HG03097 (cell line): Measurements from ENCODE around the gene RPL3.
"Not testable (repeated sequence)": the region's sequence is repeated elsewhere in the genome, so short reads cannot be mapped to it uniquely, and the experiment has no call there.

Experiments used
- ATAC-seq: cut with Tn5 transposase; IDR thresholded peaks from one replicate; pipeline ENCODE4 v1.9.1; 2021; ENCODE audit not compliant: unreplicated experiment, low FRiP score

RPL3 gene

DNA sequence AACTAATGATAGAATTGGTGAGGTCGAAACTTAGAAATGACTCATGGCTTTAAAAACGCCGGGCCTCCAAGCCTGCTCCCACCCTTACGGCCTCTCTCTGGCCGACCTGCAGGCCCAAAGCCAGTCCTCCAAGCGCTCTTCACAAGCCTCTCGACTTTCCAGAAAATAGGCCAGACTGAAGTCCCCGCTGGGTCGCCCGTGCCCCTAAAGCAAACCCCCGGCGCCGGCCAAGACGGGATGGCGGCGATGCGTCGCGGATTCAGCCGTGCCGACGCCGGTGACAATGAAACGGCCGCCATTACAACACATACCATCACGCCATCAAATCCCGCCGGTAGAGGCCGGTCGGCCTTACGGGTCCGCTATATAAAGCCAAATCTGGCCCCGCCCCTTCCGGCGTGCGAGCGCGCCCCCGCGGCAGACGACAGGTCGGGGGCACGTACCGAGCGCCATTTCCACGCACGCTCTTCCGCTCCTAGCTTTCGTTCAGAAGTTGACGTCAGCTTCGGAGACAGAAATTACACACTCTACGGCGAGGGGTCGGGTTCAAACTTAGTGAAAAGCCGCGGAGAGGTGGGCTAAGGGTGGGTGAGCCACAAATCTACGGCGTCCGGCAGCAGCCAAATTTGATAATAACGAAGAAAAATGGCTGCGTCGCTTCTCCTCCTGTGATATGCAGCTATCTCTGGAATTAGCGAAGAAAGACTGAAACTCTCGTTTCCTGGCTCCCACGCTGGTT lies at the start of gene RPL3:
Gene RPL3, minus strand, starts transcription at position 340 of the 739 bp plus-strand sequence. Its CDS starts 26 bp downstream, at position 314.
- ATAC-seq: peak; percentile 83

GRCh38 chr22:39369186-39369585 lies 49.8 kb upstream of the RPL3 start:
- no peak for ATAC-seq

- ATAC-seq: no peak
Observed at GRCh38 chr22:39368461-39368911, 49.1 kb upstream of the RPL3 start.

DNA sequence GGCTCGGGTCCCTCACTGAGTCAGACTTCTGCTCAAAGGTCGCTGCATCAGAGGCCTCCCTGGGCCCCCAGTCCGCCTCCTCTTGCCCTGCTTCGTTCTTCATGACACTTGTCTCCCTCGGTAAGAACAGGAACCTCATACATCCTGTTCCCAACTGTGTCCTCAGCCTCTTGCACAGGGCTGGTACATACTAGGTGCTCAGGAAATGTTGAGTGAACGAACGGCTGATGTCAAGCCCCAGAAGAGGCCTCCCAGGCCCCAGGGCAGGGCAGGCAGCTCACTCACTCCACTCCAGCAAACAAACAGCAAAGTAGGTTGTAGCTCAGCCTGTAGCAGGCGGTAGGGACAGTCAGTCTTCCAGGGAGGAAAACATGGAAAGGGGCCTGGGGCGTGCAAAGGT lies 47.6 kb upstream of the RPL3 start:
- ATAC-seq: no peak

DNA sequence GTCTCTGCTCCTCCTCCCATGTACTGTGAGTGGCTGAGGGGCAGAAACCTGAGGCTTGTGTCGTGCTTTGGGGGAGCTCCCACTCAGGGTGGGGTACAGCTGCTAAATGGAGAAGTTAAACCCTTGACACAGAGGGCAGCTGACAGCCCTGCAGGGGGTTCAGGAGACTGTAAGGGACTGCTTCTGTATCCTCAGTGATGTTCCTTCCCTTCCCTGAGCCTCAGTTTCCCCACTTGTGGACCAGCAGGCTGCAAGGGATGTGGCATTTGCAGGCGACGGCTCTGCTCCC lies 46.0 kb upstream of the RPL3 start:
- ATAC-seq: no peak

GRCh38 chr22:39364714-39365491 lies 45.5 kb upstream of the RPL3 start:
- ATAC-seq: no peak

- no peak for ATAC-seq
Observed at GRCh38 chr22:39363751-39364515, 44.5 kb upstream of the RPL3 start.

DNA sequence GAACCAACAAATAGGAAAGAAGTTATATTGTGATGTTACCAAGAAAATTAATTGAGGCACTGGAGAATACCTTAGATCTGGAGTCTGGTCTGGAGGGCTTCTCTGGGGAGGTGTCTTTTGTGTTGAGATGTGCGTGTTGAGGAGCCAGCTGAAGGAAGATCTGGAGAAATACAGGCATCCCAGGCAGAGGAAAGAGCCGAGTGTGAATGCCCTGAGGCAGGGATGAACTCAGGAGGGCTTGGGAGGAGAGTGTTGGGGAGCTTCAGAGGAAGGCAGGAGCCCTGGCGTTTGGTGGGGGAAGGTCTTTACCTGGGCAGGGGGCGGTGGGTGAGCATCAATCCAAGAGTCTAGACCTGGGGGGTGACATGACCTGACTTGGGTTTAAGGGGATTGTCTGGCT lies 43.5 kb upstream of the RPL3 start:
- ATAC-seq: no peak

DNA sequence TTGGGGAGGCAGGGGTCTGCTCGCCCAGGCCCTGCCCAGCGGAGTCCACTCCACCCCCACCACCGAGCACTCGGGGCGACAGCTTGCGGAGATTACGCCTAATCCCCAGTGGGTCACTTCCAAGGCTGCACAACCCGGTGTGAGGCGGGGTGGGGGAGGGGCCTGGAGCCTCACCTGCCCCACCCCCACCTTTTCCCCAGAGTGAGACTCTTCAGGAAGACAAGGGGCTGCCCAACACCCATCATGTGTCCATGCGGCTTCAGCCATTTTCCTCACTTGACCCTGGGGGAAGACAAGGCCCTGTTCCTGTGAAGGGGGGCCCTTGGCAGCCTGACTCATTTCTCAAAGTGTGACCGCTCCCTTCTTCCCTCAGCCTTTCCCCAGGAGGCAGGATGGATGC lies 42.8 kb upstream of the RPL3 start:
- ATAC-seq: no peak

DNA sequence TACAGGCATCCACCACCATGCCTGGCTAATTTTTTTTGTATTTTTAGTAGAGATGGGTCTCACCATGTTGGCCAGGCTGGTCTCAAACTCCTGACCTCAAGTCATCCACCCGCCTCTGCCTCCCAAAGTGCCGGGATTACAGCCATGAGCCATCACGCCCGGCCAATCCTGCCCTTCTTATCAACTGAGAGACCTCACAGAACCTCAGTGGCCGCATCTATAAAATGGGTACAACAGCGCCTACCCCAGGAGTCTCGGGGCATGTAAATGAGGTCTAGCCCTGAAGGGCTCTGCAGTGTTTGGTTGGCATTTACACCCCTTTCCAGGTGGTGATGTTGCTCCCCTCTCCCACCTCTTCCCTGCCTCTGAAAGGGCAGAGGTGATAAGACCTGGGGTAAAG lies 42.1 kb upstream of the RPL3 start:
- no peak for ATAC-seq

GRCh38 chr22:39360674-39361413 lies 41.4 kb upstream of the RPL3 start:
- no peak for ATAC-seq

DNA sequence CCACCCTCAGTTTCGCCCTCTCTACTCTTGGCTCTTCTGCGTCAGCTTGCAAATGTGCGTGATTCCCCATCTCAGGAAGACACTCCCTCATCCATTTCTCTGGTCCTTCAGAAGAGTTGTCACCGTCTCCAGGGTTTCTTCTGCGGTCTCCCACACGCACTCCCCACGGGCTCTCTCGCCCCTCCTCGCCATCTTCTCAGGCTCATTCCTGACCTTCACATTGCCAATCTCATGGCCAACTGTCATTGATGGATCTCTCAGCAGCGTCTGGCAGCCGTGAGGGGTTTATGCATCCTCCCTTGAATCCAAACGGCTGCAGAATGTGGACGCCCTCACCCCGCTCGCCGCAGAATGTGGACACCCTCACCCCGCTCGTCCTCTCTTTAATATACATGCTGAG lies 40.8 kb upstream of the RPL3 start:
- ATAC-seq: no peak

DNA sequence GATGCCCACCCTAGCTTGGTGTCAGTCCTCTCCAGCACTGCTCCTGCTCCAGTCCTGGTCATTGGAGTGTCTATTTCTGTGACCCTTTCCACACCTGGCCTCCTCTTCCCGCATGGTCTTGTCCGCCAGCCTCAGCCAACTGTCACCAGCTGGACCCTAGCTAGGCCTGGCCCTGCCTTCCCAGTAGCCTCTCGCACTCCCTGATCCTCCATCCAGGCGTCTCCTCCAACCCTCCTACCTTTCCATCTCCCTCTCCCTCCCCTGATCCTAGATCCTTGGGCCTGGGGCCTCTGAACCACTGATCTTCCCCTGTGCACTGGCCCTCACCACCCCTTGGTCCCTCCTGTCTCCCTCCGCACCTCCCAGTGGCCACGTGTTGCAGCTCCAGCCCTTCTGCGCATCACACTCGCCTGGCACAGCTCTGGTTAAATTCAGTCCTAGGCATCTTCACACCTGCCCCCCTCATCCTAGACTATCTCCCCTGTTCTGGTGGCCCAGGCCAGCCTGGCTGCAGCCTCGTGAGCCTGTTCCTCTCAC lies 40.3 kb upstream of the RPL3 start:
- no peak for ATAC-seq

GRCh38 chr22:39358197-39358596 lies 38.8 kb upstream of the RPL3 start:
- ATAC-seq: not testable (repeated sequence)

DNA sequence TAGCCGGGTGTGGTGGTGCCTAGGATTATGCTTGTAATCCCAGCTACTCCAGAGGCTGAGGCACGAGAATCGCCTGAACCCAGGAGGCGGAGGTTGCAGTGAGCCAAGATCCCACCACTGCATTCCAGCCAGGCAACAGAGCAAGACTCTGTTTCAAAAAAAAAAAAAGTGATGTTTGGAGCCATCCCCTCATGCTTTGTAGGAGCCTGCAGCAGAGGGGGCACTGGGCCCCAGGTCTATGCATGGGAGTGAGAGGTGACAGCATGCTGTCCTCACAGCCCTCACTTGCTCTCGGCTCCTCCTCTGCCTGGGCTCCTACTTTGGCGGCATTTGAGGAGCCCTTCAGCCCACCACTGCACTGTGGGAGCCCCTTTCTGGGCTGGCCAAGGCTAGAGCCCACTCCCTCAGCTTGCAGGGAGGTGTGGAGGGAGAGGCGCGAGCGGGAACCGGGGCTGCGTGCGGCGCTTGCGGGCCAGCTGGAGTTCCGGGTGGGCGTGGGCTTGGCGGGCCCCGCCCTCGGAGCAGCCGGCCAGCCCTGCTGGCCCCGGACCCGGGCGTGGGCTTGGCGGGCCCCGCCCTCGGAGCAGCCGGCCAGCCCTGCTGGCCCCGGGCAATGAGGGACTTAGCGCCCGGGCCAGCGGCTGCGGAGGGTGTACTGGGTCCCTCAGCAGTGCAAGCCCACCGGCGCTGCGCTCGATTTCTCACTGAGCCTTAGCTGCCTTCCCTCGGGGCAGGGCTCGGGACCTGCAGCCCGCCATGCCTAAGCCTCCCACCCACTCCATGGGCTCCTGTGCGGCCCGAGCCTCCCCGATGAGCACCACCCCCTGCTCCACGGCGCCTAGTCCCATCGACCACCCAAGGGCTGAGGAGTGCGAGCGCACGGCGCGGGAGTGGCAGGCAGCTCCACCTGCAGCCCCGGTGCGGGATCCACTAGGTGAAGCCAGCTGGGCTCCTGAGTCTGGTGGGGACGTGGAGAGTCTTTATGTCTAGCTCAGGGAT lies 38.0 kb upstream of the RPL3 start:
- ATAC-seq: not testable (repeated sequence)

DNA sequence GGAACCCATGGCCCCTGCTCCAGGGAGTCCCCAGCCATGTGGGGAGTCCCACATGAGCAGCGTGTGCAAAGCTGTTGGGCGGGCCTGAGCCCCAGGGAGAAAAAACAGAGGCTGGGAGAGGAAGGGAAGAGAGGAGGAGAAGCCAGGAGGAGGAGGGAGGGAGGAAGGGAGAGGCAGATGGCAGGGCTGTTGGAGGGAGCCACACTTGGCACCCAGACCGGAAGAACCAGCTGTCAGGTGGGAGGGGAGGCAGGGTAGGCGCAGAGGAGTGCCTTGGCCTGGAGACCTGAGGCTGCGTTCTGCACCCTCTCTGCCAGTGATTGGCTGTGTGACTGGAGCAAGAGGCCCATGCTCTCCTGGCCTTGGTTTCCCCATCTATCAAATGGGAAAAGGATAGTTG lies 37.0 kb upstream of the RPL3 start:
- ATAC-seq: no peak

DNA sequence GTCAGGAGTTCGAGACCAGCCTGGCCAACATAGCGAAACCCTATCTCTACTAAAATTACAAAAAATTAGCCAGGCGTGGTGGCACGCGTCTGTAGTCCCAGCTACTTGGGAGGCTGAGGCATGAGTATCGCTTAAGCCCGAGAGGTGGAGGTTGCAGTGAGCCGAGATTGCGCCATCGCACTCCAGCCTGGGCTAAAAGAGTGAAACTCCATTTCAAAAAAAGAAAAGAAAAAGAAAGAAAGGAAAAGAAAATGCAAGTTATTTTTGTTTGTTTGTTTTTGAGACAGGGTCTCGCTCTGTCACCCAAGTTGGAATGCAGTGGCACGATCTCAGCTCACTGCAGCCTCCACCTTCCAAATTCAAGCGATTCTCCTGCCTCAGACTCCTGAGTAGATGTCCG lies 36.4 kb upstream of the RPL3 start:
- ATAC-seq: not testable (repeated sequence)

DNA sequence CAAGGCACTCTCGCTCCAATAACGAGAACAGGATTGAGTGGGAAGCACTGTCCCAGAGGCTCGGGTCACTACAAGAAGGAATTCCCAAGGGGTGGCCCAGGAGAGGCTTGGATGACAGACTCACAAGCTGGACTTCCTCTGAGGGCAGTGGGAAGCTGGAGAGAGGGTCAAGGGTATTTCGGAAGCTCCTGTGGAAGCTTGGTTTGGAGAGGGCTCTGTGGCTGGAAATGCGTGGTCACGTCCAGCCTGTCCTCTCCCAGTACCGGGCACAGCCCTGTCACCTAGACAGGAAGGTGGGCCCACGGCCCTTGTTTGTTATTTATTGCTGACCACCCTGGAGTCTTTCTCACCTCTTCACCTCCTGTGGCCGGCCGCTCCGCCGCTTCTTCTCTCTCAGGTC lies 35.7 kb upstream of the RPL3 start:
- ATAC-seq: no peak

DNA sequence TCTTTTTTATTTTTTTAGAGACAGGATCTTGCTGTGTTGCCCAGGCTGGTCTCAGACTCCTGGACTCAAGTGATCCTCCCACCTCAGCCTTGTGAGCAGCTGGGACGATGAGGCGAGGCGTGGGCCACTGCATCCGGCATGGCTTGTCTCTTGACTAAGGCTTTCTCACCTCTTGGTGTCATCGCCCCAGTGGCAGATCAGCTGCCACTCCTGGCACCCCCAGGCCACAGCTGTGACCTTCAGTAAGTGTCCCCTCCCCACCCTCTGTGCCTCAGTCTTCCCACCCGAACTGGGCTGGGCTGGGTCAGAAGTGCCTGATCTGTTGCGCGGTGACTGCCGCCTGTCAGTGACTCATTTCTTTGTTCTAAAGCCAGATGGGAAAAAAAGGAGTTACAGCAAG lies 33.9 kb upstream of the RPL3 start:
- no peak for ATAC-seq
